CD4-positive, alpha-beta T cell treated with Interleukin-15 for 4 hours (primary cell): ENCODE measurements around the gene IGSF21.

Source experiments
- DNase-seq: peaks from one replicate; pipeline ENCODE4 v3.0.0-alpha.2; 2020; ENCODE audit warnings: low spot score

The IGSF21 gene

GRCh38 chr1:18178111-18178510 is 70.5 kb downstream of the IGSF21 start:
- DNase-seq, result no peak

- no peak for DNase-seq
These were observed 71.4 kb downstream of the IGSF21 start for GRCh38 chr1:18179009-18179408.

DNA sequence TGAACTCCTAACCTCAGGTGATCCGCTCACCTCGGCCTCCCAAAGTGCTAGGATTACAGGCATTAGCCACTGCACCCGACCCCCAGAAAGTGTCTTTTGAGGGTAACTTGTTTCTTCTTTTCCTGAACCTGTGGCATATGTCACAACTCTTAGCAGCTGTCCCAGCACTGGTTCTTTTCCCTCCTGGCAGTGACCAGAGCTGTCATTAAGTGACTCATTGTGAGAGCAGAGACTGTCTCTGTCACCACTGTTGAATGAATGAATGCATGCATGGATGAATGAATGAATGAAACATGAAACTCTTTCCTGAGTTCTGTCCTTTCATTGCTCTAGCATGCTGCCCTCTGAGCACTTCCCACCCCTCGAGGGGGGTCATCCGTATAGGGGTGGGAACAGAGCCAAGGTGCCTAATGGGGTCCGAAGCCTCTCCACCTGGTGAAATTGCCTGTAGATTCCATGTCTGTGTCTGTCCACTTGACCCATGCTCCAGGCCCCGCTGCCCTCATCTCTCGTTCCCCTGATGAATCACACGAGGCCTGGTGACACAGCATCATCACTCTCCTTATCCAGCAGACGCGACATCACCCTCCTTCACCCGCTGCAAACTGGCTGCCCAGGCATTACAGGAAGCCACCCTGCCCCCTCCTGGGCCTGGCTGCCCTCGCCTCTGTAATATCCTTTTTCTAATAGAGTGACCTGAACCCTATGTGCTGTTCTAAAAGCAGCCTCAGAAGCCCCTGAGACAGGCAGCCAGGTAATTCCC is 75.0 kb downstream of the IGSF21 start:
- DNase-seq, result no peak

DNA sequence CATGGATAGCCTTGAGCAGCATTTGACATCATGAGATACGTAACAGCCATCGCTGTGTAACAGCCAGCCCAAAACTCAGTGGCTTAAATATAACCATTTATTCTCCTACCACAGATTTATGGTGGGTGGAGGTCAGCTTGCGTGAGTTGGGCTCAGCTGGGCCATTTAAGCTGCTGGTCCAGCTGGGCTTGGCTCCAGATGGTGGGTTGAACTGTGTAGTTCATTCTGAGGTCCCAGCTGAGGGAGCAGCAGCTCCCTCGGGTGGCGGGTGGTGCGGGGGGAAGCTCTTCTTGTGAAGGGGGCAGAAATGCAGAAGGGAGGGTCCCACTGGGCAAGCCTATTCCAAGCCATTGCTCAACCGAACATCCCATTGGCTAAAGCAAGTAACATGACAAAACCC is 75.9 kb downstream of the IGSF21 start:
- DNase-seq, result no peak

DNA sequence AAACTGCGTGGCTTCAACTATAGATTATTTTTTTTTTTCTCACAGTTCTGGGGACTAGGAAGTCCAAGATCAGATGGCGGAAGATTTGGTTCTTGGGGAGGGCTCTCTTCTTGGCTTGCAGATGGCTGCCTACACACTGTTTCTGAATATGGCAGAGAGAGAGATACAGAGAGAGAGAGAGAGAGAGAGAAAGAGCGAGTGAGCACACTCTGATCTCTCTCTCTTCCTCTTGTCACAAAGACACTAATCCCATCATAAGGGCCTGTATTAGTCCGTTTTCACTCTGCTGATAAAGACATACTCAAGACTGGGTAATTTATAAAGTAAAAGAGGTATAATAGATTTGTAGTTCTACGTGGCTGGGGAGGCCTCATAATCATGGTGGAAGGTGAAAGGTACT is 79.5 kb downstream of the IGSF21 start:
- DNase-seq, result no peak

- no peak for DNase-seq
These were observed 81.4 kb downstream of the IGSF21 start for GRCh38 chr1:18188820-18189517.

DNA sequence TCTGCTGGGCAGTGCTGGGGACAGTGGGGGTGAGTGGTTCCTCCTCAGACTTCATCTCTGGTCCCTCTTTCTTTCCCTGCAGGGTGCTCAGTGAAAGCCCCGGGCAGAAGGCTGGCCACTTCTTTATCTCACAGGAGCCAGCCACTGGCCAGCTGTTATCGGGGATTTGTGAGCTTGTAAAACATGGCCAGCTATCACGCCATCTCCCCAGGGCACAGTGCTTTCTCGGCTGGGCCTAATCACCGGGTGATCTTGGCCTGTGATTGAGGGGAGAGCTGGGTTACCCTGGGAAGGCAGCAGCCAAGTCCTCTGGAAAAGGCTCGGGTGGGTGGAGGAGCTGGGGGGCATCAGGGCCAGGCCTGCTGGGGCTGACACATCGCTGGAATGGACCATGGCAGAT is 83.0 kb downstream of the IGSF21 start:
- no peak for DNase-seq

GRCh38 chr1:18191037-18191436 is 83.4 kb downstream of the IGSF21 start:
- DNase-seq, result no peak

DNA sequence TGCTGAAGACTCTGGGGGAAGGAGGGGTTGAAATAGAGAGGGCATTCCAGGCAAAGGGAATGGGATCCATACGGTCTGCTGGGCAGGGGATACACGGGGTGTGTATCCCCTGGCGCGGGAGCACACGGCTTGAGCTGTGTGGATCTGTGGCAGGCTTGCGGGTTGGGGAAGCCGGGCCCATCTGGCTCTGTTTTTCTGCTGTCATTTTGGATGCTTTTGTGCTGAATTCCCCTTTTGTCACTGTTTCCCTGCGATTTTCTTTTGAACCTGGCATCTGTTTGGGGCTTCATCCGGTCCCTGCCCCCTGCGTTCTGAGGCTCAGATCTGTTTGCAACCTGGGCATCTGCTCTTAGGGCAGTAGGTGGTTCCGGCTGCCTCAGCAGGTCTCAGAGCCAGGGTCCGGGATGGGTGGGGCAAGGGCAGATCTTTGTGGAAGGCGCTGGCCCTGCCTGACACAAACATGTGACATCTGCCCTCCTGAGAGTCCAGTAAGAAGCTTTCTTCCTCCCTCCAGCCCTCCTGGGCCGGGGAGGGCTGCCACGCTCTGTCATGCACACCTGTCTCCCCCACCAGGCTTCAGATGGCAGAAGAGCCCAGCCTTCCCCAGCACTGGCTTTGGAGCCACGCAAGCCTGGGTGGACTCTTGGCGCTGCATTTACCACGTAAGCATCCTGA is 84.0 kb downstream of the IGSF21 start:
- DNase-seq, result no peak

- no peak for DNase-seq
These were observed 84.6 kb downstream of the IGSF21 start for GRCh38 chr1:18192182-18192581.

- no peak for DNase-seq
These were observed 85.4 kb downstream of the IGSF21 start for GRCh38 chr1:18192974-18193373.

GRCh38 chr1:18197299-18197698 is 89.7 kb downstream of the IGSF21 start:
- DNase-seq, result no peak

DNA sequence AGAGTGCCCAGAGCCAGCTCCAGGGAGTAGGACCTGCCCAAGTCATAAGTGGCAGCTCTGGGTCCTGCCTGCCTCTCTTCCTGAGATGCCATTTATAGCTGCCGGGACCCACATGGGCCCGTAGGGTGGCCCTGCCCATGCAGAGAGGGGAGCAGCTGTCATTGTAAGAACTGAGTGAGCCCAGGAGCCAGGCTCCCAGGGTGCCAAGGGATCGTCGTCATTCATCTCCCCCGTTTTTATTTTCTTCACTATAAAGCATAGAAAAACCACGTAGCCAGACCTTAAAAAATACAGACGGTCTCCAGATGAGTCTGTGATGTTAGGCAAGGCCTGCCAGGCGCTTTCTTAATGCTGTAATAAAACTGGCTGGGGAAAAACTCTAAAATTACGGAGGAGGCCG is 90.7 kb downstream of the IGSF21 start:
- DNase-seq, result no peak

DNA sequence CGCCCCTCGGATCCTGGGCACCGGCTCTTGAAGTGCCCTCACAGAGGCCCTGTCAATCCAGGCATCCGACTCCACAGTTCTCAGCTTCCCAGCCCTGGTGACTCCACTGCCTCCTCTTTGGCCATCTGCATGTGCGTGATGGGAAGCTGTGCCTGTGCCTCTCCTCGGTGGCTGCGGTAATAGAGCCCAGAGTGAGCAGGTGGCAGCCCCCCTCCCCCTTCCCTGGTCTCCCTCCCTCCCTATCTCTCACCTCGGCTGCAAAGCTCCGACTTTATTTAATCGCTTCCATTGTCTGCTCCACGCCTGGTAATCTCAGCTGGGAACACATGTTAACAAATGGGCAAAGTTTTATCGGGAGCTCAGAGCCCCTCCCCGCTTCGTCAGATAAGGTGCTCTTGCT is 91.9 kb downstream of the IGSF21 start:
- DNase-seq, result no peak

GRCh38 chr1:18200136-18200717 is 92.6 kb downstream of the IGSF21 start:
- no peak for DNase-seq

DNA sequence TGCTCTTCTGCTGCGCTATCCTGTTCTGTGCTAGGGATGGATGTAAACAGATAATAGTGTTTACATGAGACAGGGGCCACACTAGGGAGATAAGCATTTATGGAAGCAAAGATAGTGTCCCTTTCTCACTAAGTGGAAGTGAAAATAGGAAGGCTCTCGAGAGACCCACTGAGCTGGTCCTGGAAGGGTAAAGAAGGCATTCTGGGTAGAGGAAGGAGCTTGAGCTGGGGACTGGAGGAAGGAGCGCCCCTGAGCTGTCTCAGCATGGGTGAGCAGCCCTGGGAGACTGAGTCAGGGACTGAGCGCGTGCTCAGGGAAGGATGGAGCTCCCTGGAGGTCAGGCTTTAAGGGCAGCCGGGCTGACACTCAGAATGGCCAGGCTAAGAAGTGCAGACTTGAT is 93.3 kb downstream of the IGSF21 start:
- DNase-seq, result no peak

DNA sequence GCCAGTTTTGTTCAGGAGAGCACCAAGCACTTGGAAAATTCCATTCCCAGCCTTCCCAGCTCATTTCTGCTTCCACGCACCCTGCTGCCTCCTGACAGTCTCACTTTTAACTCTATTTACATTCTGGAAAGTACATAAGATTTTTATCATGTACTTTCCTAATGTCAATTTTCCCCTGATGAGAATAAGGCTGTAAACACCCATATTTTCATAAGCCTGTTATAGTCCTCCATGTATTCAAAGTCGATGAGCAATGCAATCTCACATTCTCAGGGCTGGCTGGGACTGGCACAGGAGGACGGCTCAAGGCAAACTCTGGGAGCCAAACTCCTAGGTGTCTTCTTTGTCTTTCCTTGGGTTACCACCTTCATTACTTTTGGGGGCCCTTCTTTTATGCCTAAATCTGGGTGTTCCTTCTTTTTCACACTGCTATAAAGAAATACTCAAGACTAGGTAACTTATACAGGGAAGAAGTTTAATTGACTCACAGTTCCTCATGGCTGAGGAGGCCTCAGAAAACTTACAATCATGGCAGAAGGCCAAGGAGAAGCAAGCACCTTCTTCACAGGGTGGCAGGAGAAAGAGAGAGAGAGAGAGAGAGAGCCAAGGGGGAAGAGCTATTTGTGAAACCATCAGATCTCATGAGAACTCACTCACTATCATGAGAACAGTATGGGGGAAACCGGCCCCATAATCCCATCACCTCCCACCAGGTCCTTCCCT is 94.6 kb downstream of the IGSF21 start:
- DNase-seq, result no peak

GRCh38 chr1:18203645-18204044 is 96.0 kb downstream of the IGSF21 start:
- no peak for DNase-seq

- no peak for DNase-seq
These were observed 97.0 kb downstream of the IGSF21 start for GRCh38 chr1:18204575-18204974.

- DNase-seq, result no peak
These were observed 97.7 kb downstream of the IGSF21 start for GRCh38 chr1:18205319-18205718.

DNA sequence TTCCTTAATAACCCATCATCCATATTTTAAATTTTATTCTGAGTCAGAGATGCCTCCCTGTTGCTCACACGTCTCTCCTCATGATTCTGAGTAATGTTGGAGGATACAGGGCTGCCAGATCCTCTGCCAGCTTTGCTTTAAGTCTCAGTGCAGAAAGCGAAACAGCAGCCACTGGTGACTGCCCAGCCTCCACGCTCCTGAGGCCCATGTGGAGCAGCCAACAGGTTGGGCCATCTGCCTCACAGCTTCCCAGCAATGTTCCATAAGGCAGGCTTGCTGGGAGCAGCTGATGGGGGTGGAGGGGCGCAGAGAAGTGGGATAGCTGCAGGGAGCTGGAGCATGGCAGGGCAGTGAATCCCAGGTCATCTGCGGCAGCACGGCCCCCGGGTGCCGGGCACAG is 104.2 kb downstream of the IGSF21 start:
- no peak for DNase-seq

DNA sequence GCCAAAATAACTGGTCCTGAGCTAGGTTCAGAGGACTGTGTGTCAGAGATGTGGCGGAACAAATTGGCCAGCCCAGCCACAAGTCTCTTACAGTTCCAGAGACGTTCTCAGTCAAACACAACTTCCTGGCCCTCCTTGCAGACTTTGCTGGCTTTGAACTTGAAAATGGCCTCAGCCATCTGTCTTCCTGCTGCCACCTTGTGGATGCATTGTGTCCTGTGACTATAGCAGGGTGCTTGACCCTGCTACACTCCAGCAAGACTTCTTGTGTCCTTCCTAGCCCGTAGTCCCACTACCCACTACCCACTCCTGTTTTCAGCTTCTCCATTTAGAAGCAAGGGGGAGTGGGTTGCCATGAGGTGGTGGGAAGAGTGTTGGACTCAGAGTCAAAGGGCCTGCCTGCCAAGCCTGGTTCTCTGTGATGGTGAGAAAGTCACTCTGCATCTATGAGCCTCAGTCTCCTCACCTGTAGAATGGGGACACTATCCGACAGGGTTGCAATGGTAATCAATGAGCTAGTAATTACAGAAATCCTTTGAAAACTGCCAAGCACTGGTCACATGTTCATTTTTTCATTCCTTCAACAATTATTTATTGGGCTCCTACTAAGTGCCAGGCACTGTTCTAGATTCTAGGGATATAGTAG is 109.9 kb downstream of the IGSF21 start:
- DNase-seq, result no peak
